GM23248 (cell line): ENCODE measurements around the gene FAM193A. TPM values are rescaled to one million over a fixed set of nuclear protein-coding genes. Genes with fewer than 3 reads are reported as not detected.

Source experiments
- DNase-seq: peaks from one replicate; pipeline ENCODE4 v3.0.0-alpha.2; 2015
- H2AFZ ChIP-seq: fragments of 200-600 bp; sonication (generic); 2 replicates; pipeline ENCODE4 v1.6.1; 2016; ENCODE audit warnings: antibody characterized with exemption
- H3F3A ChIP-seq: fragments of 200-600 bp; sonication (generic); 2 replicates; pipeline ENCODE4 v1.6.1; 2016; ENCODE audit warnings: mild to moderate bottlenecking, antibody characterized with exemption, mixed run types; ENCODE audit not compliant: insufficient read depth
- H3K27ac ChIP-seq: fragments of 200-600 bp; sonication (generic); 2 replicates; pipeline ENCODE4 v1.5.1; 2016; ENCODE audit warnings: mild to moderate bottlenecking
- H3K27me3 ChIP-seq: fragments of 200-600 bp; sonication (generic); replicated peaks from 2 replicates; pipeline ENCODE4 v1.6.1; 2016; ENCODE audit warnings: mild to moderate bottlenecking; ENCODE audit not compliant: insufficient read depth
- H3K36me3 ChIP-seq: fragments of 200-600 bp; sonication (generic); 2 replicates; pipeline ENCODE4 v1.6.1; 2016; ENCODE audit warnings: low read depth, mild to moderate bottlenecking
- H3K4me1 ChIP-seq: fragments of 200-600 bp; sonication (generic); 2 replicates; pipeline ENCODE4 v1.6.1; 2016; ENCODE audit warnings: mild to moderate bottlenecking; ENCODE audit not compliant: insufficient read depth
- H3K4me2 ChIP-seq: fragments of 200-600 bp; sonication (generic); one replicate; pipeline ENCODE4 v1.6.1; 2016; ENCODE audit warnings: mild to moderate bottlenecking; ENCODE audit not compliant: unreplicated experiment
- H3K4me3 ChIP-seq: fragments of 200-600 bp; sonication (generic); 2 replicates; pipeline ENCODE4 v1.5.1; 2016; ENCODE audit warnings: mild to moderate bottlenecking
- H3K79me2 ChIP-seq: fragments of 200-600 bp; sonication (generic); 2 replicates; pipeline ENCODE4 v1.6.1; 2016; ENCODE audit warnings: mild to moderate bottlenecking; ENCODE audit not compliant: insufficient read depth
- H3K9ac ChIP-seq: fragments of 200-600 bp; sonication (generic); 2 replicates; pipeline ENCODE4 v1.6.1; 2016; ENCODE audit warnings: mild to moderate bottlenecking
- H3K9me2 ChIP-seq: fragments of 200-600 bp; sonication (generic); 2 replicates; pipeline ENCODE4 v1.6.1; 2016; ENCODE audit warnings: mixed run types, mild to moderate bottlenecking, moderate library complexity; ENCODE audit not compliant: insufficient read depth
- H3K9me3 ChIP-seq: fragments of 200-600 bp; sonication (generic); one replicate; pipeline ENCODE4 v1.6.1; 2017; ENCODE audit warnings: low read depth
- H4K20me1 ChIP-seq: fragments of 200-600 bp; sonication (generic); 2 replicates; pipeline ENCODE4 v1.6.0; 2016; ENCODE audit not compliant: insufficient read depth
- EZH2 ChIP-seq: fragments of 200-600 bp; sonication (generic); IDR thresholded peaks from 2 replicates; pipeline ENCODE4 v1.6.1; 2018; ENCODE audit warnings: antibody characterized with exemption, mild to moderate bottlenecking; ENCODE audit not compliant: insufficient read depth, poor library complexity, severe bottlenecking
- EZH2phosphoT487 ChIP-seq: fragments of 200-600 bp; sonication (generic); IDR thresholded peaks from 2 replicates; pipeline ENCODE4 v1.6.1; 2018; ENCODE audit warnings: antibody characterized with exemption, moderate library complexity, mild to moderate bottlenecking, low read depth; ENCODE audit not compliant: insufficient read depth
- WGBS, 2 experiments: methylation state at CpG; one replicate each; pipeline ENCODE4 v1.1.6; 2015 to 2017; ENCODE audit warnings: low lambda C conversion rate in 2 of 2, low coverage in 1 of 2; ENCODE audit errors: missing lambda C conversion rate in 2 of 2; 5-methylcytosine and 5-hydroxymethylcytosine counted together
- in situ Hi-C: fragments of 300-500 bp; cut with MboI; formaldehyde crosslinking; loops from 2 replicates; pipeline ENCODE4 v1.15.0; 2020
- polyA plus RNA-seq: library from polyadenylated mRNA; unstranded; fragments of >200 nt; fragmentation: Nextera tagmentation; extraction: Ambion mirVana; gene quantifications from 2 replicates; pipeline ENCODE4 v1.2.1, GENCODE V29; 2016
- total RNA-seq: library from RNA; depleted of rRNA; stranded (reverse); fragments of >200 nt; shearing (Covaris generic); gene quantifications from 2 replicates; pipeline ENCODE4 v1.2.3, GENCODE V29; 2014

FAM193A gene
- total and polyA plus RNA-seq, 2 experiments from 2014 or later = 5.0 to 19.0 TPM

GRCh38 chr4:2647403-2648158 lies 111.1 kb downstream of the FAM193A start:
- no peaks in the 10 kb centered on the region for H3K4me1 ChIP-seq
- TF ChIP-seq EZH2 (no peak), EZH2phosphoT487 (no peak)
- H3K27me3 ChIP-seq = no peaks in the 10 kb centered on the region
- H3K9me3 ChIP-seq = no peaks in the 10 kb centered on the region
- H3K9ac ChIP-seq = no peak overlapping the region
- H2AFZ ChIP-seq = no peak overlapping the region
- H3K4me3 ChIP-seq = no peak overlapping the region
- no peak overlapping the region for H3K27ac ChIP-seq
- in situ Hi-C loops = no loop called here
- H3K79me2 ChIP-seq = peaks cover 19% of the 10 kb centered on the region; the same call in 1 of the 2 replicates
- H3K9me2 ChIP-seq = no peaks in the 10 kb centered on the region
- no peaks in the 10 kb centered on the region for H4K20me1 ChIP-seq
- DNase-seq = no peak
- H3K36me3 ChIP-seq = peaks cover 17% of the 10 kb centered on the region
- WGBS, 2 experiments = 77 to 85% methylated on average over 10 of the region's 10 CpGs
- H3K4me2 ChIP-seq = no peak overlapping the region
- H3F3A ChIP-seq = no peaks in the 10 kb centered on the region

- Histone ChIP-seq H3F3A (no peaks in the 10 kb centered on the region), H3K4me3 (no peak overlapping the region), H3K79me2 (peaks cover 24% of the 10 kb centered on the region; the same call in 1 of the 2 replicates), H2AFZ (no peak overlapping the region), H3K36me3 (peaks cover 17% of the 10 kb centered on the region), H3K4me2 (no peak overlapping the region), H3K4me1 (no peaks in the 10 kb centered on the region), H4K20me1 (no peaks in the 10 kb centered on the region), H3K9me2 (no peaks in the 10 kb centered on the region), H3K27me3 (no peaks in the 10 kb centered on the region), H3K9ac (no peak overlapping the region), H3K27ac (no peak overlapping the region), H3K9me3 (no peaks in the 10 kb centered on the region)
- DNase-seq = no peak
- TF ChIP-seq EZH2phosphoT487 (no peak), EZH2 (no peak)
- in situ Hi-C loops = no loop called here
- WGBS, 2 experiments = 93% methylated on average over 9 of the region's 9 CpGs
These were observed 111.8 kb downstream of the FAM193A start for GRCh38 chr4:2648159-2648814.

GRCh38 chr4:2649604-2650114 lies 113.2 kb downstream of the FAM193A start:
- TF ChIP-seq EZH2 (no peak), EZH2phosphoT487 (no peak)
- Histone ChIP-seq H3K27ac (no peak overlapping the region), H3K79me2 (peaks cover 26% of the 10 kb centered on the region; the same call in 1 of the 2 replicates), H4K20me1 (no peaks in the 10 kb centered on the region), H3K9me2 (no peaks in the 10 kb centered on the region), H2AFZ (no peak overlapping the region), H3K4me1 (no peaks in the 10 kb centered on the region), H3K9me3 (no peaks in the 10 kb centered on the region), H3K4me2 (no peak overlapping the region), H3K9ac (no peak overlapping the region), H3K27me3 (no peaks in the 10 kb centered on the region), H3K36me3 (peaks cover 18% of the 10 kb centered on the region), H3K4me3 (no peak overlapping the region), H3F3A (no peaks in the 10 kb centered on the region)
- in situ Hi-C loops = no loop called here
- WGBS, 2 experiments = 96 to 98% methylated on average over 5 of the region's 5 CpGs
- no peak for DNase-seq

GRCh38 chr4:2650276-2650675 lies 113.8 kb downstream of the FAM193A start:
- H3K36me3 ChIP-seq = peaks cover 19% of the 10 kb centered on the region
- in situ Hi-C loops = no loop called here
- no peak overlapping the region for H3K4me2 ChIP-seq

More at GRCh38 chr4:2650276-2650675, 113.8 kb downstream of the FAM193A start:
- no peak for TF ChIP-seq EZH2
- TF ChIP-seq EZH2phosphoT487 = no peak
- Histone ChIP-seq H3K27ac (no peak overlapping the region), H3K4me1 (no peaks in the 10 kb centered on the region), H3K9ac (no peak overlapping the region), H3K4me3 (no peak overlapping the region), H3K79me2 (peaks cover 32% of the 10 kb centered on the region), H2AFZ (no peak overlapping the region), H3K9me2 (no peaks in the 10 kb centered on the region), H3K27me3 (no peaks in the 10 kb centered on the region), H3K9me3 (no peaks in the 10 kb centered on the region), H4K20me1 (no peaks in the 10 kb centered on the region), H3F3A (no peaks in the 10 kb centered on the region)
- WGBS, 2 experiments = 97 to 98% methylated on average over 13 of the region's 13 CpGs
- DNase-seq = no peak
